Measurements from ENCODE around the gene TMEM151B. TPM values are rescaled to one million over a fixed set of nuclear protein-coding genes. Genes with fewer than 3 reads are reported as not detected.

The TMEM151B gene
- total and polyA plus RNA-seq, 4 experiments from 2014 or later = not detected

DNA sequence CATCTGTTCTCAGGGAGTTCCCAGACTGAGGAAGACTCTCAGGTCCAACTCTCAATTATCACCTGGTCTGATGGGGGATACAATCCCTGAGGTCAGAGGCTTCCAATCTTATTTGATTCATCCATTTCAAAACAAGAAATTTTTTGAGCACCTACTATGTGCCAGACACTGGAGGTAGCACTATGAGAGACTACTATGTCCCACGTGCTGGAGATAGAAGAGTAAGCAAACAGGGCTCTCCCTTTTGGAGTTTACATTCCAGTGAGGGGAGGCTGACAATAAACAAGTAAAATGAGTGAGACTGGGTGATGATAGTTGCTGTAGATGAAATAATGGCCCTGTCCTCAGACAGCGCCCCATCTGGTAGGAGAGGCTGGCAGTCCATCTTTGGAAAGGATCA is 16.5 kb downstream of the TMEM151B start:
- intact Hi-C loops (cut with micrococcal nuclease) = no loop called here
- POLR2A ChIA-PET (ENCODE audit: partially characterized antibody) = no interaction called here
- Mint-ChIP-seq H3K27ac (no peak overlapping the region), H3K27me3 (peaks cover 54 to 61% of the 10 kb centered on the region in 2 donors), H3K4me1 (no peaks in the 10 kb centered on the region), H3K36me3 (no peaks in the 10 kb centered on the region), H3K9me3 (peaks cover 0 to 3% (median 0%) of the 10 kb centered on the region in 8 donors), H3K4me3 (no peak overlapping the region)
- Histone ChIP-seq H3K27ac (ENCODE audit: low read depth, low read length) (no peak overlapping the region), H3K27me3 (ENCODE audit: insufficient read depth, low read length) (no peaks in the 10 kb centered on the region), H3K36me3 (ENCODE audit: insufficient read depth, low read length) (no peaks in the 10 kb centered on the region), H3K4me3 (ENCODE audit: low read length in 2 of 2) (no peak overlapping the region), H3K4me1 (ENCODE audit: insufficient read depth, low read length) (no peaks in the 10 kb centered on the region), H3K9me3 (ENCODE audit: control insufficient read depth in 1 of 2, low read length in 2 of 2) (no peaks in the 10 kb centered on the region)
- CTCF ChIA-PET (ENCODE audit: partially characterized antibody) = no interaction called here
- DNase-seq = no peak

DNA sequence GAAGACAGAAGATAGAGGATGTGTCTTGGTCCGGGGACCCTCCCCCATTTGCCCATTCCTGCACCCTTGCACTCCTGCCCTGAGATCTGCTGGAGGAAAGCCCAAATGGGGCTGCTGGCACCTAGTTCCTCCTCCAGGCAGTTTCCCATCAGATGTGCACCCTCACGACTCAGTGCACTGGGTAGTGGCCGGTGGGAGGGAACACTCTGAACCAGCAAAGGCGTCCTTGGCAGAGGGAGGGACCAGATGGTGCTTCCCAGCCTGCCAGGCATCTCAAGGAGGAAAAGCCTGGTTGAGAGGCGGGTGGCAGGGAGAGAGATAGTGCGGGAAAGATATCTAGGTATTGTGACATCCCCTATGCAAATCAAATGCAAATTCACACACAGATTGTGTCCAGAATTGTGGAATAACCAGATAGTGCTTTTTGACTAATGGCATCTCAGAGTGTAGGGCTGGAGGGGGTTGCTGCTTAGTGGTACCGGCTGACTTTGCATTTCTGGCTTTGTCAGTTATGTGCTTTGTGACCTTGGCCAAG is 19.5 kb downstream of the TMEM151B start:
- H3K27me3 Mint-ChIP-seq = peaks cover 52 to 55% of the 10 kb centered on the region in 2 donors
- intact Hi-C loops (cut with micrococcal nuclease) = no loop called here
- CTCF ChIA-PET (ENCODE audit: partially characterized antibody) = interaction anchor here (1.0 kb wide), 1 partner anchor 21 kb away, joined by 3 read pairs; no protein-coding TSS in a partner anchor
- peaks cover 0 to 6% (median 0%) of the 10 kb centered on the region in 8 donors for H3K9me3 Mint-ChIP-seq
- no peaks in the 10 kb centered on the region for H3K36me3 Mint-ChIP-seq
- no peaks in the 10 kb centered on the region for H3K9me3 ChIP-seq (ENCODE audit: control insufficient read depth in 1 of 2, low read length in 2 of 2)
- peaks cover under 1% of the 10 kb centered on the region for H3K27me3 ChIP-seq (ENCODE audit: insufficient read depth, low read length)
- no peak overlapping the region for H3K4me3 ChIP-seq (ENCODE audit: low read length in 2 of 2)
- H3K4me1 Mint-ChIP-seq = no peaks in the 10 kb centered on the region
- H3K27ac Mint-ChIP-seq = no peak overlapping the region
- H3K36me3 ChIP-seq (ENCODE audit: insufficient read depth, low read length) = no peaks in the 10 kb centered on the region
- no peak for DNase-seq
- H3K4me1 ChIP-seq (ENCODE audit: insufficient read depth, low read length) = no peaks in the 10 kb centered on the region
- no peak overlapping the region for H3K4me3 Mint-ChIP-seq
- H3K27ac ChIP-seq (ENCODE audit: low read depth, low read length) = no peak overlapping the region
- POLR2A ChIA-PET (ENCODE audit: partially characterized antibody) = no interaction called here

DNA sequence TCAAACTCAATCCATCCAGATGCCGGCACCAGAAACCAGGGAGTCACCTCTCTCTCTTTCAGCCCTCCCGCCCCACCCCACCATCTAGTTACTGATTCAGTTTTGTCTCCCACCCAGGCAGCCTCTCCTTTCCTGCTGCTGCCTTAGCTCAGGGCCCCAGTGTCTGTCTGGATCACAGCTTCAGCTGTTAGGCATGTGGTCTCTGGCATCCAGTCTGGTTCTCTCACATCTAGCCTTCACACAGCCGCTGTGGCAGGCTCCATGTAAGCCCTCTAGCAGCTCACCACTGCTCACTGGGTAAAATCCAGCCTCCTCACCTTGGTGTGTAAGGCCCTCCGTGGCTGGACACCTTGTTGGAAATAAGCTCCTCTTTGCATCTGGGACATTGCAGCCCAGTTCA is 21.6 kb downstream of the TMEM151B start:
- peaks cover 18% of the 10 kb centered on the region for H3K27me3 ChIP-seq (ENCODE audit: insufficient read depth, low read length)
- no peak overlapping the region for H3K4me3 Mint-ChIP-seq
- ChIA-PET CTCF (ENCODE audit: partially characterized antibody) (interaction anchor here (1.3 to 1.4 kb wide), 2 partner anchors 23 to 70 kb away, joined by 3 to 4 read pairs; no protein-coding TSS in a partner anchor), POLR2A (ENCODE audit: partially characterized antibody) (no interaction called here)
- H3K4me1 ChIP-seq (ENCODE audit: insufficient read depth, low read length) = peaks cover 6% of the 10 kb centered on the region
- peak overlapping the region in 1 of 7 donors; percentile 72 for H3K27ac Mint-ChIP-seq
- peaks cover 0 to 7% (median under 1%) of the 10 kb centered on the region in 4 donors for H3K4me1 Mint-ChIP-seq
- no peak overlapping the region for H3K4me3 ChIP-seq (ENCODE audit: low read length in 2 of 2)
- DNase-seq = no peak
- no peaks in the 10 kb centered on the region for H3K9me3 ChIP-seq (ENCODE audit: control insufficient read depth in 1 of 2, low read length in 2 of 2)
- no peaks in the 10 kb centered on the region for H3K36me3 ChIP-seq (ENCODE audit: insufficient read depth, low read length)
- H3K9me3 Mint-ChIP-seq = peaks cover 0 to 7% (median 0%) of the 10 kb centered on the region in 8 donors
- no peak overlapping the region for H3K27ac ChIP-seq (ENCODE audit: low read depth, low read length)
- H3K36me3 Mint-ChIP-seq = no peaks in the 10 kb centered on the region
- intact Hi-C loops (cut with micrococcal nuclease) = no loop called here
- H3K27me3 Mint-ChIP-seq = peaks cover 62 to 65% of the 10 kb centered on the region in 2 donors

DNA sequence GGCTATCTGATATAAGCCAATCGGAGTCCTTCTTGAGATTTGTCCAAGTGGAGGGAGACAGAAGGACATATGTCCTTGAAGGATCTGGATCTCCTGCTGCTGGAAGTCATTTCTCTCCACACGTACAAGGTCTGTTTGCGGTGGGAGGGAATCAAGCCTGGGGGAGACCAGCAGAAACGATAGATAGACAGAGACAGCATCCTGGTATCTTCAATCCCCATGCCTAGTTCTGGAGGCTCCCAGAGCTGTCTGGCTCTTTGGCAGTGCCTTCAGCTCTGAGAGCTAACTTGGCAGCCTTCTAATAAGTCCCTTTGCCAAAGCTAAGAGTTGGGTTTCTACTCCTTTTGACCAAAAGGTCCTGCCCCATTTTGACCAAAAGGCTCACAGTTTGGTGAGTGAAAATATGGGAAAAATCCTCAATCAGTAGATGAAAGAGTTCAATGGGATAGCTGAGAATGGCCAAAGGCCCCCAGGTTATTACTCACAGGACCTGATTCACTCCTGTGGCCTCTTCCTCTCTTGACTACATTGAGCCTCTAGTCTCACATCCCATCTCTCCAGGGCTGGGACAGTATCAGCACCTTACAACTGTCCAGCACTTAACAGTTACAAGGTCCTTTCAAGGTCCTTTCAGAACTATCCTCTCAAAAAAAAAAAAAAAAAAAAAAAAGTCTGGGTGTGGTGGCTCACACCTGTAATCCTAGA is 22.6 kb downstream of the TMEM151B start:
- Histone ChIP-seq H3K27me3 (ENCODE audit: insufficient read depth, low read length) (peaks cover 22% of the 10 kb centered on the region), H3K4me1 (ENCODE audit: insufficient read depth, low read length) (peaks cover 15% of the 10 kb centered on the region), H3K36me3 (ENCODE audit: insufficient read depth, low read length) (no peaks in the 10 kb centered on the region), H3K4me3 (ENCODE audit: low read length in 2 of 2) (no peak overlapping the region), H3K9me3 (ENCODE audit: control insufficient read depth in 1 of 2, low read length in 2 of 2) (no peaks in the 10 kb centered on the region), H3K27ac (ENCODE audit: low read depth, low read length) (no peak overlapping the region)
- intact Hi-C loops (cut with micrococcal nuclease) = no loop called here
- Mint-ChIP-seq H3K27me3 (peaks cover 57 to 59% of the 10 kb centered on the region in 2 donors), H3K4me1 (peaks cover 0 to 10% (median 3%) of the 10 kb centered on the region in 4 donors), H3K36me3 (no peaks in the 10 kb centered on the region), H3K9me3 (peaks cover 0 to 5% (median 0%) of the 10 kb centered on the region in 8 donors), H3K4me3 (no peak overlapping the region), H3K27ac (no peak overlapping the region)
- POLR2A ChIA-PET (ENCODE audit: partially characterized antibody) = no interaction called here
- CTCF ChIA-PET (ENCODE audit: partially characterized antibody) = interaction anchor here (0.7 to 1.3 kb wide), 2 partner anchors 24 to 130 kb away, joined by 3 to 4 read pairs; no protein-coding TSS in a partner anchor
- no peak for DNase-seq

DNA sequence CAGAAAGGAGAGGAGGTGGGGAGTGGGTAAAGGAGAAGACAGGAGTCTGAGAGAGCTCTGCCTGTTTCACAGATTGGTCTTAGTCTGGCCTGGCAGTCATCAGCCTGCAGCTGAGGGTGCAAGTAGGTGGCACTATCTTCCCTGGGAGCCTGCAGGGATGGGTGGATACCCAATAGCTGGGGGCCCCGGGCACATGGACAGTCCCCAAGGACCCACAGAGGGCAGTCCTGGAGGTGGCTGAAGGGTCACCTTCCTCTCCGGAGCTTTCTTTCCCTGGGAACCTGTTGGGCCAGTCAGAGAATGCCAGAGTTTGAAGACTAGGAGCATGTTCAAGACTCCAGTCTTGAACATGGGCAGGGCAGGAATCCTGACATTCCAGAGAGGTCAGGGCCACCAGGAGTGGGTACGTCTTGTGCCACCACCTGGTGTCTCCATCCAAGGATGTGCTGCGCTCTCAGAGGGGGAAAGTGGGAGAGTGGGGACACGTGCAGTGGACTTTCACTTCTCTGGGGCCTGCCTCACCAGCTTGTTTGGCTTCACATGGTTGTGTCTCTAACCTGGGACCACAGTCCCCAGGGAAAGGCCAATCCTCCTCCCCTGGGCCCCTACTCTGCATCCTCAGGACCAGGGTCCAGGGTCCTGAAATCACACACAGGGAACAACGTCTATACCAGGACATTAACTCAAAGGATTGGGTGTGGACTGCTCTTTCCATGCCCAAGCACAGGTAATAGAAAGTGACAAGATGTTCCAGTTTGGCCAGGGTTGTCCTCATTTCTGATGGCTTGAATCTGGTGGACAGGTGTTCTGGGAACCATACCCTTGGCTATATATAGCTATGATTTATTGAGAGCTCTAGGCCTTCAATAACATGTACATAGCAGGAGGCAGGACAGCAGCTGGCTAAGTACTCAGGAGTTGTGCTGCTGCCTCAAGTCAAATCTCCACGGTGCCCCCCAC is 24.9 kb downstream of the TMEM151B start:
- Histone ChIP-seq H3K4me1 (ENCODE audit: insufficient read depth, low read length) (peaks cover 18% of the 10 kb centered on the region), H3K27me3 (ENCODE audit: insufficient read depth, low read length) (peaks cover 26% of the 10 kb centered on the region), H3K4me3 (ENCODE audit: low read length in 2 of 2) (no peak overlapping the region), H3K27ac (ENCODE audit: low read depth, low read length) (no peak overlapping the region), H3K9me3 (ENCODE audit: control insufficient read depth in 1 of 2, low read length in 2 of 2) (no peaks in the 10 kb centered on the region), H3K36me3 (ENCODE audit: insufficient read depth, low read length) (no peaks in the 10 kb centered on the region)
- intact Hi-C loops (cut with micrococcal nuclease) = no loop called here
- Mint-ChIP-seq H3K4me1 (peaks cover 0 to 23% (median 5%) of the 10 kb centered on the region in 4 donors), H3K27me3 (peaks cover 48 to 49% of the 10 kb centered on the region in 2 donors), H3K4me3 (peak overlapping the region in 1 of 8 donors; percentile 50), H3K27ac (no peak overlapping the region), H3K9me3 (peaks cover 0 to 5% (median 0%) of the 10 kb centered on the region in 8 donors), H3K36me3 (peaks cover 1 to 3% of the 10 kb centered on the region in 2 donors)
- no peak for DNase-seq
- POLR2A ChIA-PET (ENCODE audit: partially characterized antibody) = interaction anchor here (0.8 to 1.5 kb wide), 3 partner anchors 10 to 38 kb away, joined by 3 to 5 read pairs (median 3); partner anchors contain the start of genes AARS2 and SLC35B2
- CTCF ChIA-PET (ENCODE audit: partially characterized antibody) = interaction anchor here (0.9 to 3.1 kb wide), 5 partner anchors 10 to 122 kb away, joined by 3 to 16 read pairs (median 4); partner anchors contain the start of gene AARS2

DNA sequence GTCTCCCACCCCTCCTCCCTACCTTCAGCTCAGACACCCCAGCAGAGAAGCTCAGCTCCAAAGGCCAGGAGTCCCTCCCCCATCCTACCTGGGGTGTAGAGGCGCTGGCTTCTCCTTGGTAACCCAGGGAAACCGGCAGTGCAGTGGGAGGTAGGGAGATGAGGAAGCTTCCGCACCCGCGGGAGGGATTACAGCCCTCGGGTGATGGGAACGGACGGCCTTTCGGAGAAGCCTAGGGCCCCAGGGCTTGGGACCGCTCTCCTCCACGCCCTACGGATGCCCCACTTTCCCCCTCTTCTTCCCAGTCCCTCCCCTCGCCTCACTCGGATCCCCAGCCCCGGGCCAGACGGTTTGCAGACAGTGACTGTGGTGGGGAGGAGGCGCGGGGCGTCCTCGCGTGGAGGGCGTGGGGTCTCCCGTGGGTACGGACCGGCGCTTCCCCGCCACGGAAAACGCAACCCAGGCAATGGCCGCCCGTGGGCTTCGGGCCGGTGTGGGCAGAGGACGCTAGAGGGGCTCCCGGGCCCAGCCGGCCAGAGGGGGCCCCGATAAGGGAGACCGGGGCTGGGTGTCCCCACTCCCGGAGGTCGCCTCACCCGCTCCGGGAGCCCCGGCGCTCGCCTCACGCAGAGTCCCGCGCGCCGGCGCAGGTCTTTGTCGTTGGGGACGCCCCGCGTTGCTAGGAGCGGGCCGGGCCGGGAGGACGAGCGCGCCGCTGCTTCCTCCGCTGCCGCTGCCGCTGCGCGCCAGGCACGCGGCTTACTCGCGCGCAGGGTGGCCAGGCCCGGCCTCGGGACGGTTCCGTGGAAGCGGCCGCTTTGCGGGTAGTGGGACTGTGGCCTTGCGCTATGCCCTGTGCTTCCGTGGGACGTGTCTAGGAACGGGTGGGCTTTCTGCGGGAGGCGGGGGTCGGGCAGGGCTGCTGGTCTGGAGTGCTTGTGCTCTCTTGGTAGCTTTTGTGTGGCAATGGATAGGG is 27.1 kb downstream of the TMEM151B start:
- ChIA-PET CTCF (ENCODE audit: partially characterized antibody) (interaction anchor here (1.4 to 1.8 kb wide), 2 partner anchors 16 to 29 kb away, joined by 4 to 5 read pairs; partner anchors contain the start of gene AARS2), POLR2A (ENCODE audit: partially characterized antibody) (interaction anchor here (1.4 to 1.5 kb wide), 2 partner anchors 8 to 50 kb away, joined by 3 to 5 read pairs; partner anchors contain the start of gene HSP90AB1)
- Histone ChIP-seq H3K4me1 (ENCODE audit: insufficient read depth, low read length) (peaks cover 18% of the 10 kb centered on the region), H3K27me3 (ENCODE audit: insufficient read depth, low read length) (peaks cover 26% of the 10 kb centered on the region), H3K36me3 (ENCODE audit: insufficient read depth, low read length) (peaks cover 7% of the 10 kb centered on the region), H3K4me3 (ENCODE audit: low read length in 2 of 2) (peak overlapping the region in 1 of 2 donors; percentile 45), H3K27ac (ENCODE audit: low read depth, low read length) (no peak overlapping the region), H3K9me3 (ENCODE audit: control insufficient read depth in 1 of 2, low read length in 2 of 2) (no peaks in the 10 kb centered on the region)
- intact Hi-C loops (cut with micrococcal nuclease) = no loop called here
- peak; percentile 31 to 51 (median 43) for DNase-seq
- peaks cover 0 to 23% (median 5%) of the 10 kb centered on the region in 4 donors for H3K4me1 Mint-ChIP-seq
- H3K27ac Mint-ChIP-seq = no peak overlapping the region
- peaks cover 30 to 34% of the 10 kb centered on the region in 2 donors for H3K27me3 Mint-ChIP-seq
- H3K4me3 Mint-ChIP-seq = peak overlapping the region in 7 of 8 donors; percentile 27 to 70 (median 51)
- H3K9me3 Mint-ChIP-seq = peaks cover 0 to 5% (median 0%) of the 10 kb centered on the region in 8 donors
- peaks cover 20 to 22% of the 10 kb centered on the region in 2 donors for H3K36me3 Mint-ChIP-seq

All from CD4-positive, alpha-beta memory T cell (primary cell).